Activated CD8-positive, alpha-beta memory T cell treated with anti-CD3 and anti-CD28 coated beads, Interleukin-2, amount 50 U/mL, for 1 hour (primary cell): ENCODE measurements around the gene TFEB.

ENCODE experiments used
- DNase-seq: peaks from one replicate; pipeline ENCODE4 v3.0.0-alpha.2; 2020; ENCODE audit errors: extremely low read depth

Gene TFEB

DNA sequence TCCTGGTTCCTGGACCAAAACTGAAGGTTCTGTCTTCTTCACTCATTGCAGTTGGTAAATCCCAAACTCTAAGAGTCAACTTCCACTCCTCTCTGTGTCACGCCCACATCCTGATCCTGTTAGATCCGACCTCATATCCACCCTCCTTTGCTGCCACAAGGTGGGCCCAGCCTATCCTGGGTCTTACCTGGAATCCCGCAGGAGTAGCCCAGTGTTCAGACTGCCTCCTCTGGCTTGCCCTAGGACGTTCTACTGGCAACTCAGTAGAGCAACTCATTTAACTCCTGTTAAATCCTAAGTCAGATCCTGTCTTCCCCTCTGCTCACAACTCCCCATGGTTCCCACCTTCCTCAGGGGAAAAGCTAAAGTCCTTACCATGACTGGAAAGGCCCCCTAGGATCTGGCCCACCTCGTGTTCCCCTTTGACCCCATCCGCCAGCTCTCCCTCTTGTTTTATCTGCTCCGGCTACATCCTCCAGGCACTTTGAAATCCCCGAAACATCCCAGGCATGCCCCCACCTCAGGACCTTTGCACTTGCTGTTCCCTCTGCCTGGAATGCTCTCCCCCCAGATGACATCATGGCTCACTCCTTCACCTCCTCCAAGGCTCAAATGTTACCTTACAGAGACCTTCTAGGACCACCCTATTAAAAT lies 43.9 kb downstream of the TFEB start:
- DNase-seq, result no peak

DNA sequence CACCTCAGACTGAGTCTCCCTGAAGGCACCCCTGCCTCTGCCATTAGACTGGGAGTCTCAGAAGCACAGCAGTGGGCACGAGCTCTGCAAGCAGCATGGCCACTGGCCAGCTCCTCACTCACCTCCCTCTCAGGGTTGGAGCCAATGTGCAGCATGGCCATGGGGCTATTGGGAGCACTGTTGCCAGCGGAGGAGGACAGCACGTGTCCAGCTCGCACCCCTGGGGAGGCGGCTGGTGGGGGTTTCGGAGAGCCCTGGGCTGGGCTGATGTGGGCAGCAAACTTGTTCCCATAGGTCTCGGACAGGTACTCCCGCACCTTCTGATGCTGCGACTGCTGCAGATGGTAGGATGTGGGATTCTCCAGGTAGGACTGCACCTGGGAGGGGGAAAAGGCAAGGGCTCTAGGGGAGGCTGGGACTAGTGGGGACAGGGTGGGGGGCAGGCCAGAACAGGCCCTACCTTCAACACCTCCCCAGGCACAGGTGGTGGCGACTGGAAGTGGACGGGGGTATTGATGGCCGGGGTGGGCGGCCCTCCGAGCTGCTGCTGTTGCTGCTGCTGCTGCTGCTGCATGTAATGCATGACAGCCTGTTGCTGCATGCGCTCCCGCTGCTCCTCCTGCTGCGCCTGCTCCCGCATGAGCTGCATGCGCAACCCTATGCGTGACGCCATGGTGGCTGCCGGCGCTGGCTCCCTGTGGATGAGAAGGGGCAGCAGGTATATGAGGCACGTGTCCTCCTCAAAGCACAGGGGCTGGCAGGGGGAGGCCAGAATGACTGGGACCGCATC lies 44.7 kb downstream of the TFEB start:
- no peak for DNase-seq

DNA sequence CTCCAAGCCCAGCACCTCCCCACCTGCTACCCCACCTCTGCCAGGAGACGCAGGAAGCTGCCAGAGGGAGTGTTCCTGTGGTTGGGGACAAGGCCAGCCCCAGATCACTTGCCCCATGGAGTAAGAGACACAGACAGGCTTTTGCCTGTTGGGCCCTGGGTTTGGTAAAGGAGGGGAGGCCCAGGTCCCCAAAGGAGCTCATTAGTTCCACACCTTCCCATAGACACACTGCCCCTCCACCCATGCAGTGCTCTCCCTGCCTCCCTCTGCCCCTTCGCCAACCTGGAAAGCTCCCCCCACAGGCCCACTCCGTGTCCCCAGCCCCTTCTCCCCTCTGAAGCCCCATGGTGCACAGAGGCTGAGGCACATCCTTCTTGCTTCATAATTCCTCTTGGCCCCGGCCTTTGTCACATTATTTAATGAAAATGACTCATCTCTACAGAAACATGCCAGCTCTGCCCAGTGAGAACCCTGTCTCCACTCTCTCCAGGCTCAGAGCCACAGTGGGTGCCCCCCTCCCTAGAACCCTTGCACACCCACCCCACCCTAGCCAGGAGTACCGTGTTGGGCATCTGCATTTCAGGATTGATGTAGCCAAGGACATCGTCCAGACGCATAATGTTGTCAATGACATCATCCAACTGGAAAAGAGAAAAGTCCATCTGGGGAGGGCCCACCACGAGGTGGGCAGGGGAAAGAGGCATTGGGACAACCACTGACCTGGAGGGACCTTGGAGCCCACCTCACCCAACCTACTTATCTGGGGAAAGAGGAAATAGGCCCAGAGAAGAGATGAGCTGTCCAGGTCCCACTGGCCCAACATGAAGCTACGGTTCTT lies 46.0 kb downstream of the TFEB start:
- no peak for DNase-seq

DNA sequence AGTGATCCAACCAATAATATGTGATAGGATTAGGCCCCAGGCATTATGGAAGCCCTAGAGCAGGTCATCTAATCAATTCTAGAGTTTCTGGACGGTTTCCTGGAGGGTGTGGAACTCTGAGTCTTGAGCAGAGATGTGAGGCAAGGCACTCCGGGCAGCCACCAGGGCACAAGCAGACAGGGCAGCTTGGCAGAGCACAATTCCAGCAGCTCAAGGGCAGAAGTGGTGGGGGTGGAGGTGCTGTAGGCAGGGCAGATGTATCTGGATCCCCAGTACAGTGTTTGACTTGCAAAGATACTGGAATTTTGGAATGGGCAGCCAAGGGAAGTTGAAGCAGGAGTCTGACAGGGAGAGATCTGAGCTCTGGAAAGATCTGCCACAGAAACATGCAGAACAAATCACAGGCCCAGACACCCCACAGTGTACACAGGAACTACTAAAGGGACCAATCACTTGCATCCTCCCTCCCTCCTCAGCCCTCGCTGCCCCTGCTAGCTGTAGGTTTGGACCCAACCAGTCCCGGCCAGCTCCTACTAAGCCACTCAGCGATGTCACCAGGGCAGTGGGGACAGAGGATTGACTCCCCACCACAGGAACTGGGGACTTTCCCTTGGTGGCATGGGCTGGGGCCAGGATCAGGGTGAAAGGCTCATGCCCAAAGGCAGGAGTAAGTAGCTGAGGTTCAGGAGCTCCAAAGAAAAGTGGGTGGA lies 47.0 kb downstream of the TFEB start:
- DNase-seq, result no peak

DNA sequence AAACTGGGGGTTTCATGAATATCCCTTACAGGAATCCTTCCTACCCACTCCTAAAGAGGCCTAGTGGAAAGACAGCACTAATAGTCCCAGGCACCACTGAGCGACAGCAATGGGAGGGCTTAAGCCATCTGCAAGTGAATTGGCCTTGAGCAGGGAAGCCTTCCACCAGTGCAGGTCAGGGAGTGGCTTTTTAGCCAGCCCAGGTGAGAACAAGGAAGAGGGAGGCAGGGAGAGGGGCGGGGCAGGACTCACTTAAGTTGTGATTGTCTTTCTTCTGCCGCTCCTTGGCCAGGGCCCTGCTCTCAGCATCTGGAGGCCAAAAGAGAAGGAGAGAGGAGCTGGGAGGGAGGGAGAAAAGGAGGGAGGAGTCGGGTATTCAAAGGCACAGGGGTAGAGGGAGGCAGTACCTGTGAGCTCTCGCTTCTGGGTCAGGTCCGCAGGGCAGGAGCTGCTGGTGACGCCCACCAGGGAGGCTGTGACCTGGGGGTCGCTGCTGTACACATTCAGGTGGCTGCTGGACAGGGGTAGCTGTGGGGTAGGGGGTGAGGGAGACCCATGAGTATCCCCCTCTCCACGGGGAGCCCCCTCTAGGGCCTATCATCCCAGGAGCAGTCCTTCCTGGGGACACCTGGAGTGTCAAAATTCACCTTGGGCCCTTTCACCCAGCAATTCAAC lies 47.8 kb downstream of the TFEB start:
- DNase-seq, result no peak

DNA sequence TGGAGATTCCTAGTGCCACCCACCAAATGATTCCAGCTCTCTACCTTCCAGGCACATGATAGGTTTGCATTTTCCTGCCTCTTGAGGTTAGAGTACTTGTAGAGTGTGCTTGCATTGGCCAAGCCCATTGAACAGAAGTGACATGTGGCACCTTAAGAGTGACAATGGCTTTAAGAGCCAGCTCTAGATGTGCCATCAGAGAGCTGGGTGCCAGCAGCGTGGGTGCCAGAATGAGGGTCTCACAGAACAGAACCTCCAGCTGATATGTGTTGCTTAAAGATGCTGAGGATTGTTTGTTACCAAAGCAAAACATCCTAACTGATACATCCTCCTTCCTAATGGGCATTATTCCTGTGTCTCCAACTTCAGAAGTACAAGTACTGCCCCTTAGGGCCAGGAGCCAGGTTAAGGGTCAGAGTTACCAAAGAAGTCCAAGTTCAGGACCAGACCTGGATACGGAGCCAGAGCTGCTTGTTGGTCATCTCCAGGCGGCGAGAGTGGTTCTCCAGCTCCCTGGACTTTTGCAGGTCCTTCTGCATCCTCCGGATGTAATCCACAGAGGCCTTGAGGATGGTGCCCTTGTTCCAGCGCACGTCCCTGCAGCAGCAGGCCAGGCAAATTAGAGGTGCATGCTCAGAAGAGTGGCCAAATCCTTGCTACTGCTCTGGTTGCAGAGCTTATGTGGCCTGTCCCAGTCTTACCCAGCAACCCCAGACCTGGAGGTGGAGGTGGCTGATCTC lies 49.6 kb downstream of the TFEB start:
- DNase-seq, result no peak

DNA sequence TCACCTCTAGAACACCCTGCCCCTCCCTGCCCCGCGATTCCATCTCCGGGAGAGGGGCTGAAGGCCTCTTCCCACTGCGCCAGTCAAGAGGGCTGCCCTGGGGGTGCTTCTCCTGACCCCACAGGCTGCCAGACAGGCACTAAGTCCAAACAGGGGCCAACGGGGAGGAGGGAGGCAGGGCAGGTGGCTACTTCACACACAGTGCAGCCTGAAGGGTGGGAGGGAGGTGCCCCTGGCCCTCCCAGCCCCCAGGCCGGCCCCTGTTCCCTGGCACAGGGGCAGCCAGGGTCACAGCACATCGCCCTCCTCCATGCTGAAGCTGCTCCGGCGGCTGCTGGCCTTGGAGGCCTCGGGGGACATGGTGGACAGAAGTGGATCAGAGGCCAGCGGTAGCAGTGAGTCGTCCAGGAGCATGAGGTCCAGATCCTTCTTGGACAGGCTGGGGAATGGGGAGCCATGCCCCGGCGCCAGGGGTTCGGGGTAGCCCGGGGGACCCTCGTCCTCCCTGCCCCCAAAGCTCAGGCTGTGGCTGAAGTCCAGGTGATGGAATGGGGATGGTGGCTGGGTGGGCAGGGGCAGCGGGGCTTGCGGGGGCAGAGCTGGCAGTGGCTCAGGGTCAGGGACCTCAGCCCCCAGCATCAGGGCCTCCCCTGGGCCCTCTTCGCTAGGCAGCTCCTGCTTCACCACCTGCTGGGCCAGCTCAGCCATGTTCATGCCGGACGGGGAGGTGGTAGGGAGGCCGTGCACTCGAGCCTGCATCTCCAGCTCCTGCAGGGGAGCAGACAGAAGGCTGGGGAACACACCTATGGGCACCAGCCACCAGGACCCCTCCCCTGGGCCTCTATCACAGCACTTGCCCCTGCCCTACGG lies 50.9 kb downstream of the TFEB start:
- DNase-seq, result no peak

DNA sequence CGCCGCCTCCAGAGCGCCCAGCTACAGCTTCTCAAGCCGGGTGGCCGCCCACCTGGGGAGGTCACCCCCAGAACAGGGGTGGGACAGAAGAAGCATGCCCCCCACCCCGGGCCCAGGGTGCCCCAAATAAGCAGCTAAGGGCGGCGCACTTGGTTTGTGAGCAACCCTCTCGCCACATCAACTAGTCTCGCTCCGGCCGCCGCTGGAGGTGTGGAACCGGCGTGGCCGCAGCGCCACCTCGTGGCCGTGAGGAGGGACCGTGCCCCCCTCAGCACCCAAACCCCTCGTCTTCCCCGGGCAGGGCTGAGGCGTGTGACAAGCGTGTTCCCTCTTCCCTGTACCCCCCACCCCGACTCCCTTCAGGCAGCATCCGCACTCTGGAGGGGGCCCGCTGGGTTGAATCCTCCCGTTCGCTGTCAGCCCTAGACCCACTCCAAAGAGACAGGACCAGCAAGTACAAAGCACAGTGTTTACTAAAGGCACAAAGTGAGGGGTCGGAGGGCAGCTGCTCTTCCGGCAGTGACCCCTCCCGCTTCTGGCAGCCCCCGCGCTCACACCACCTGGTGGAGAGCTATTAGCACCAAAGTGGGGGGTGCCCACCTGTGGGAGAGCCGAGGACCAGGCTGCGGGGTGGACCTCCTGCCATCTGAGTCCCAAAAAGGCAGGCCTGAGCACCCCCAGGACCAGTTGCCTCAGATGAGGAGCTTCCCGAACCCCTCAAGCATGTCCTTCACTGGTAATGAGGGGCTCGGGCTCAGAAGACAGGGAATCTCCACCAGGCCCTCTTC lies 51.7 kb downstream of the TFEB start:
- peak; percentile 47 for DNase-seq

DNA sequence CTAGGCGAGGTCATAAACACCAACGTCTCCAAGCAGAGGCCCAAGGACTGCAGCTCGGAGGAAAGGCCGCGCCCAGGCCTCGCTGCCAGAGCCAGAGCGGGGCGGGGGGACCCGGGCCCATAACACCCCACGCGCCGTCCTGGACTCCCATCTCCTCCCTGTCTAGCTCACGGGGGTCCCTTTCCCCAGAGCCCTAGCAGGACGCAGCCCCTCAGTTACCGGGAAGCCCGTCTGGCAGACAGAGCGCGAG lies 52.2 kb downstream of the TFEB start:
- no peak for DNase-seq

DNA sequence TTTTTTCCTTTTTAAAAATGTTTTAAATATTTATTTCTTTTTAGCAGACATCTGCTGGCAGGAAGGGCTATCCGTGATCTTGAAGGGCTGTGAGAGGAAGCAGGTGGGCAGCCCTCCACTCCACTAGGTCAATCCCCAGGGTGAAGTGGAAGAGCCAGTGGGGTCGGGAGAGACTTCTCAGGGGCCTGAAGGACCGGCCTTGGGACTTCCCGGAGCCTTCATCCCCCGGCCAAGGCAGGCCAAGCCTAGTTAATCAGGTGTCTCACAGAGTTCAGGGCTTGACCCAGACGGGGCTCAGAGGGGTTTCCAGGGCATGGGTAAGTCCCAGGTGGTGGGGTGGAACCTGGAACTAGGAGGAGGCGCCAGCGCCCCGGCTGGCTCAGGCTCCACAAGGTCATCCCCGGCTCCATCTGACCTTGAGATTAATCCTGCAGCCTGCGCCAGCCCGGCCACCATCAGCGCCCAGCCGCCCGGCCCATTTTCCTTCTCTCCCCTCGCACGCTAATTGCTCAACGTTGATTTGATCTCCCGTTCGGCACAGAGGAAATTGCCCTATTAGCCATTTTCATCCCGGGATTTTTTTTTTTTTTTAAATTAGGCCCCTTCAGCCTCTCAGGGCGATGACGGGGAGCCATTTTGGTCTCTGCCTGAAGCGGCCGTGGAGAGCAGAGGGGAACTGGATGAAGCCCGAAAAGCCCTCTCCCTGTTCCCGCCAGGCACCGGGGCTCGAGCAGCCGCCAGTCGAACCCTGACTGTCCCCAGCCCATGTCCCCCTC lies 52.7 kb downstream of the TFEB start:
- no peak for DNase-seq

DNA sequence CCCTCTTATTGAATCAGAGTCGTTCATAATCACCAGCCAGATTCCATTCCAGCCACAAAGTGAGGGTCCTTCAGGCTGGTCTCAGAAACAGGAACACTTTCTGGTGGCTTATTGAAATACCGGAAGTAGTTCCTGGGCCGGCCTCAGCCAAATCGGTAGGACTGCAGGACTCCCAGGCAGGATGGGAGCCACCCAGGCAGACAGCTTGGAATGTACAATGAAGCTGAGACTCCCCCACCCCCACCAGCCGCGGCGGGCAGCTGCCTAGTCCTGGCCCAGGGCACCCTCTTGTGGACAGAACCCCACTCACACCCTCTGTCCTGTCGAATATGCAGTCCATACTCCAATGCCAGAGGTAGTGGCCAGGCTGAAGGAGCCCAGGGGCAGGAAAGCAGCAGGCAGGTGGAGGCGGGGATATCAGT lies 53.3 kb downstream of the TFEB start:
- DNase-seq, result peak; percentile 33

DNA sequence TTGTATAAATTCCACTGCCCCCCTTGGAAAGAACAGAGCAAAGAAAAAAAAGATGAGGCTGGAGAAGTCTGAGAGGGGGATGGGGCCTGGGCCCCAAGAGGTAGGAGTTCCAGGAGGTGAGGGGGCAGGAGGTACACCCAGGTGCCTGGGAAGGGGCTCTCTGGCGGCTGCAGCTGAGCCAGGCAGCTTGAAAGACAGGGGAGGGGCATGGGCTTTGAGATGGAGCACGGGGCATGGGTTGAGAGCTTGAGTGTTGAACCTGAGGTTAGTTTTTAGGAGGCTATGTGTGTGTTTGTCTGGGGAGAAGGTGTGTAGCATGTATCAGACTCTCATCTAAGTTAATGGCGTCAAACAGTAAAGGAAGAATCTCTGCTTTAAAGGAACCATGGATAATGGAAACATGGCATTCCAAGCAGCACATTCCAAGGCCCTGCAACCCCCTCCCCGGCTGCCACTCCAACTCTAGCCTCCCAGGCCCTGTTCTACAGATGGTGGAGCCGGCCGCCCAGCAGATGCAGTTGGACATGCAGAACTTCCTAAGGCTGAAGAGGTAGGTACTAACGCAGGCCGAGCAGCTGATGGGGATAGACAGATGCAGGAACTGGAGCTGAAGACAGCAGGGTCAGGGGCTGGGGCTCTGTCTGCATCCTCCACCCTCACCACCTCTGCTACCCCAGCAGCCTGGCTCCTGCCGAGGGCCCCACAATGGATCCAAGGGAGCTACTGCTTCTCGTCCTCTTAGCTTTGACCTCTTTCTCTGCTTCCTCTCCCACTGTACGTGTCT lies 55.0 kb downstream of the TFEB start:
- DNase-seq, result no peak

DNA sequence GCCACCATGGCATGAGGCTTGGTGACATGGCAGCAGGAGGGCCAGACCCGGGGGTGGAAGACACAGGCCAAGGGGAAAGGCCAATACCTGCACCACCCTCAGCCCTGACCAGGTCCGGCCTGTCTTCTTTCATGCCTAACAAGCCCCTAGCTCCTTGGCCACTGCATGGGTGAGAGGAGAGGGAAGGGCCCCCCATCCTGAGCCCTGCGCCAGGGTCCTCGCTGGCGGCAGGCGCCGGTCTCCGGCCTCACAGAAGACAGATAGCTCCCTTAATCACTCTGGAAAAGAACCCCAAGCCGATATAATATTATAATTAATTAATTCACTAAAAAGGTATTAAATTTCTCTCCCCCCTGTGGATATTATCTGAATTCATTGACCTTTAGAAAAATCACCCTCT lies 55.7 kb downstream of the TFEB start:
- no peak for DNase-seq

DNA sequence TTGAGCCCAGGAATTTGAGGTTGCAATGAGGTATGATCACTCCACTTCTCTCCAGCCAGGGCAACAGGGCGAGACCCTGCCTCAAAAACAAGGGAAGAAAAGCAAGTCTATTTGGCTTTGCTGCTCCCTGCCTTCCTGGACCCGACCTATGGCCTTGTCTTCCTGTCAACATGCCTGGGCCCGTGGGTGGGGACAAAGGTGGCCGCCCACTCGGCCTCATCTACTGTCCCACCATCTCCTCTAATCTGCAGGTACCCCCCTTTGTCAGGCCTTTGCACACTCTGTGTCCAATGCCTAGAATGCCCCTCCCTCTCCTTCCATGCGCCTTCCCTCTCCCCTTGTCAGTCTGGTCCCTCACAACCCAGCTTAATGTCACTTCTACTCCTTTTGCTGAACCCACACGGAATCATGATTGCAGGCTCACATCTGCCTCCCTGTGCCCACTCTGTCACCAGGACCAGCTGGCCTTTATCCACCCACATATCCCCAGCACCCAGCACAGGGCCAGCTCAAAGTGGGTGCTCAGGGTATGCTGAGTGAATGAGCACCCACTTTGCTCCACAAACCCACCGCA lies 56.8 kb downstream of the TFEB start:
- DNase-seq, result no peak

DNA sequence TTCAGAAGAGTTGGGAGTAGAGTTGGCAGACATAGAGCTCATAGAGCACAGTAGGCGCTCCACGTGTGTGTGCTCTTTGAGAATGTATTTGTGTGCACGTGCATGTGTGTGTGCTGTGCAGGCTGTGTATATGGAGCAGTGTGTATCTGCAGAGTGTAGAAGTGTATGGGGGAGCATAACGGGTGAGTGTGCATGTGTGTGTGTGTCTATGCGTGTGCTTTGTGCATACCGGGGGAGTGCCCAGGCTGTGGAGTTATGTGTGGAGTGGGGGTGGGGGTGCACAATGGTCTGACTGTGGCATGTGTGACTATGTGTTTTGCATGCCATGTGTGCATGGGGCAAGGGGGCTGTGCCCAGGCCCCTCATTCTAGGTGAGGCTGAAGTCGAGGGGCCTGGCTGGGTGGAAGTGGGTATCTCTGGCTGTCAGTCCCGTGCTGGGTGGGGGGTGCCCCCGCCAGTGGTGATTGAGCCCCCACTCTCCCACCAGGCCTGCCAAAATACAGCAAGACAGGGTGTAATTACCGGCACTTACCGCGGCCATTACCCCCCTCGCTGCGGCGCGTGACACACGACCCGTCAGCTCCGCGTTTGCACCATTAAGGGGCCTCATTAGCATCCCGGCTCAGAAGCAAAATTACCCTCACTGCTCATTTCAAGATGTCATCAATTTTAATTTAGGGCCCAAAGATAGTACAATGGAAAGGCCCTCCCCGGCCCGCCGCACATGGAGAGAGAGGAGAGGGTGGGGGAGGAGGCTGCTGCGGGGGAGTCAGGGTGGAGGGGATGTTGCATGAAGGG lies 58.1 kb downstream of the TFEB start:
- no peak for DNase-seq

DNA sequence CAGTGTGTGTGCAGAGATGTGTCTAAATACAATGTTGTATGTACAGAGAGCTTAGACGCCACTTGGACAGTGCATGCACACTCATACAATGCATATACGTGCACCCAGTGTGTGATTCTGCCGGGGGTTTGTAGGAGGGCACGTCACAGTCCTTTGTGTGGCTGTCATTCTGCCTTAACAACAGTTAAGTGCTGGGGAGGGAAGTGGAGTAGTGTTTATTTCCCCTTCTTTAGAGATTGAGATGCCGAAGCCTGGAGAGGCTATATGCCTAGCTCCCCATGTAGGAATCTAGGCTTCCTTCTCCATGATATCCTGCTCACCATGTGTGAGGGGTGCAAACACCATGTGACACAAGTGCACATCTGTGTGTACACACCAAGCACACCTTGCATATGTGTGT lies 59.0 kb downstream of the TFEB start:
- DNase-seq, result no peak
